Purkinje cell (primary cell): ENCODE measurements around the gene ID1. TPM values are rescaled to one million over a fixed set of nuclear protein-coding genes. Genes with fewer than 3 reads are reported as not detected.

Experiments used
- polyA plus RNA-seq: library from polyadenylated mRNA; unstranded; fragments of >200 nt; fragmentation: Nextera tagmentation; gene quantifications from 2 replicates; pipeline ENCODE4 v1.2.1, GENCODE V29; 2014

The ID1 gene, protein sequence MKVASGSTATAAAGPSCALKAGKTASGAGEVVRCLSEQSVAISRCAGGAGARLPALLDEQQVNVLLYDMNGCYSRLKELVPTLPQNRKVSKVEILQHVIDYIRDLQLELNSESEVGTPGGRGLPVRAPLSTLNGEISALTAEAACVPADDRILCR
- polyA plus RNA-seq, result 0.41 and 0.75 TPM in 2 replicates

DNA sequence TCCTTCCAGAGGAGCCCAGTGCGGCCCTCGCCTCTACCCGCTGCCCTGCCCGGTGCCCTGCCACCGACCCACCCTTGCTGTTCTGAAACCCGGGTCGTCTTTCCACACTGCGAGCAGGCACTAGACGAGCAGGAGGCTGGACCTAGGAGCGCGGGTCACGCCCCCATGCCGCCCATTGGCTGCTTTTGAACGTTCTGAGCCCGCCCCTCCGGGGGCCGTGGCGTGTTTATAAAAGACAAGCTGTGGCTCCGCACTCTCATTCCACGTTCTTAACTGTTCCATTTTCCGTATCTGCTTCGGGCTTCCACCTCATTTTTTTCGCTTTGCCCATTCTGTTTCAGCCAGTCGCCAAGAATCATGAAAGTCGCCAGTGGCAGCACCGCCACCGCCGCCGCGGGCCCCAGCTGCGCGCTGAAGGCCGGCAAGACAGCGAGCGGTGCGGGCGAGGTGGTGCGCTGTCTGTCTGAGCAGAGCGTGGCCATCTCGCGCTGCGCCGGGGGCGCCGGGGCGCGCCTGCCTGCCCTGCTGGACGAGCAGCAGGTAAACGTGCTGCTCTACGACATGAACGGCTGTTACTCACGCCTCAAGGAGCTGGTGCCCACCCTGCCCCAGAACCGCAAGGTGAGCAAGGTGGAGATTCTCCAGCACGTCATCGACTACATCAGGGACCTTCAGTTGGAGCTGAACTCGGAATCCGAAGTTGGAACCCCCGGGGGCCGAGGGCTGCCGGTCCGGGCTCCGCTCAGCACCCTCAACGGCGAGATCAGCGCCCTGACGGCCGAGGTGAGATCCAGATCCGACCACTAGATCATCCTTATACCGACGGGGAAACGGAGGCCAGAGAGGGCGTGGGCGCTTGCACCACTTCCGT lies at the start of gene ID1:
TSS of gene ID1 (plus strand) at position 259 of the 871 bp plus-strand sequence. CDS start at position 358, 99 bp downstream.

DNA sequence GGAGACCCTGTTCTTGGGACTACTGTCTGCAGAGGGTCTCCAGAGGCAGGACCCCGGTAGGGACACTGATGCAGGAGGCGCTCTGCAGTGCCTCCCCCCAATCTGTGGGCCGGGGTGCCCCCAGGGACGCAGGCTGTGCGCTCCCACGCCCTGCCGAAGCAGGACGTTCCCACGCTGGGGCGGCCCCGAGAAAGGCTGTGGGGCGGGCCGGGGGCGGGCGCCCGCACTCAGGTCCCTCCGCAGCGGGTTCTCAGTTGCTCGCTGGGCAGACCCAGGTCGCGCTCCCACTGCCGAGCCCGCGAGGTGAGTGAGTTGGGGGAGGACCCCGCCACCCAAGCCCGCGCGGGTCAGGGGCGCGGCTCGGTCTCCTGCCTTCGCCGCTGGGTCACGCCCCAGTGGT lies 32.6 kb downstream of the ID1 start, which contains the start of gene COX4I2:
TSS of gene COX4I2 (plus strand) at position 253 of the 400 bp plus-strand sequence. CDS start 1,106 bp downstream, outside the sequence.

Other genes starting within 250 kb of the ID1 start
- gene DEFB118, start 236.7 kb upstream of the ID1 start, polyA plus RNA-seq, result not detected in 2 replicates
- gene DEFB119, start 214.7 kb upstream of the ID1 start, polyA plus RNA-seq, result not detected in 2 replicates
- not detected in 2 replicates for gene DEFB121, start 199.1 kb upstream of the ID1 start, polyA plus RNA-seq
- gene DEFB123, start 164.7 kb upstream of the ID1 start, polyA plus RNA-seq, result not detected in 2 replicates
- not detected in 2 replicates for gene DEFB124, start 130.2 kb upstream of the ID1 start, polyA plus RNA-seq
- gene REM1, start 130.0 kb upstream of the ID1 start, polyA plus RNA-seq, result not detected in 2 replicates
- 20.3 and 27.0 TPM in 2 replicates for gene HM13, start 90.8 kb upstream of the ID1 start, polyA plus RNA-seq
- 1.9 TPM in 1 of 2 replicates, not detected in the other for gene COX4I2, start 32.6 kb downstream of the ID1 start, polyA plus RNA-seq
- gene BCL2L1, start 117.6 kb downstream of the ID1 start, polyA plus RNA-seq, result 1.2 and 6.4 TPM in 2 replicates
- gene TPX2, start 134.0 kb downstream of the ID1 start, polyA plus RNA-seq, result 18.5 and 20.4 TPM in 2 replicates
- gene MYLK2, start 214.1 kb downstream of the ID1 start, polyA plus RNA-seq, result not detected in 2 replicates
- gene FOXS1, start 240.3 kb downstream of the ID1 start, polyA plus RNA-seq, result not detected in 2 replicates